GM19351 (cell line): ENCODE data around the gene GJA10.

Experiments
- ATAC-seq: cut with Tn5 transposase; IDR thresholded peaks from one replicate; pipeline ENCODE4 v1.9.1; 2021; ENCODE audit warnings: mild to moderate bottlenecking, moderate library complexity; ENCODE audit not compliant: unreplicated experiment

GJA10 gene

DNA sequence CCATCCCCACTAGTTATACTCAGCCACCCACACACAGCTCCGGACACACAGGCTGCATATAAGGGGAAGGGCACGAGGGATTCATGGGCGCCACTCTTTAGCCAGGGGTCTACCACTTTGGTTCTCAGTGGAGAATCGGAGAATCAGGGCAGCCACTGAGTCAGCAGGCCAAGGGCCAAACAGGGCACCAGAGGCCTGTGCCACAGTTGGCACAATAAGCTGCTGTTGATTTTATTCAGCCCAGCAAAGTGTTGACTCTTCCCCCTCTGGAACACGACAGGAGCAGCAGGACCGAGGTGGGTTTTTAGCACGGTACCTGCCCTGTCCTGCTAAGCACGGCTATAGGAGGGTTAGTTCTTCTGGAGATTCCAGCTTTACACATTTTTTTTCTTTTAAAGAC is 48.3 kb downstream of the GJA10 start:
- no peak for ATAC-seq

DNA sequence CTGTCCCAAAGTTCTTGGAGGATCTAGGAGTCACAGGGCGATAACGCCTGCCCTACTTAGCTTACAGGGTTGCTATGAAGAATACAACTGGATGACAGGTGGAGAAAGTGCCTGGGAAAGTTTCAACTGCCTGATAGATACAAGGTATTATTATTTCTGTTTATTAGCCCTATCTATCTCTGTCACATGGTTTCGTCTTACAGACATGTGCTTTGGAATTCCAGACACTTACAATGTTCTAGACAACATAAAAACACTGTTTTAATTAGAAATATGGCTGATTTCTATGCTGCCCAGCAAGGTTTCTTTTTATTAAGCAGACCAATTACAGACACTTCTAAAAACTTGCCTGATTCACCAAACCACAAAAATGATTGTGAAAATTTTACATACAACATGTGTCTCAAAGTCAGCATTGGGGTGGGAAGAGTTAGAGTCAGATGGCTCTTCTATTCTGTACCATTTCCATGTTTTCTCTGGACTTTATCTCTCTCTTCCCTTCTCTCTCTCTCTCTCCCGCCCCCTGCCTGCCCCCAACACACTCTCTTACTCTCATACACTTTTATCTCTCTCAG is 50.0 kb downstream of the GJA10 start:
- no peak for ATAC-seq

GRCh38 chr6:89944826-89945407 is 50.6 kb downstream of the GJA10 start:
- ATAC-seq, result no peak
